NCI-H1417 (cell line): ENCODE measurements around the gene CACNB2.

Source experiments
- DNase-seq, 3 experiments: peaks; one replicate each; lab custom pipeline; 2025; lab: John Stamatoyannopoulos, UW

Gene CACNB2

GRCh38 chr10:18140149-18140956 is at the start of gene CACNB2:
CACNB2 (plus strand) TSS chr10:18140424.
- DNase-seq: no peak

DNA sequence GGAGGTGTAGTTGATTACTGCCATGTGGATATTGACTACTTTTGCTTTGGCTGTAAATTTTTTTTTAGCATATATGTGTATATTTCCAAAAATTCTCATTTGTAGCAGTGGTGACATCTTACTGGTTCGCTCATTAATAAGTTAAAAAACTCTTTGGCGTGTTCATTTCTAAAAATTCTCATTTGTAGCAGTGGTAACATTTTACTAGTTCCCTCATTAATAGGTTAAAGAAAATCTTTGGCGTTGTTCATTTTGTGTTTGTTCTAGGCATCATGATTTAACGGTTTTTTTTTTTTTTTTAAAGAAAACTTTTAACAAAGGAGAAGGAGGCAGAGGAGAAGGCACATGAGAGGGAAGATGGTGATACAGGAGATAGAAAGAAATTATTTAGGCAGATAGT is 45.9 kb upstream of the CACNB2 start:
- no peak for DNase-seq

DNA sequence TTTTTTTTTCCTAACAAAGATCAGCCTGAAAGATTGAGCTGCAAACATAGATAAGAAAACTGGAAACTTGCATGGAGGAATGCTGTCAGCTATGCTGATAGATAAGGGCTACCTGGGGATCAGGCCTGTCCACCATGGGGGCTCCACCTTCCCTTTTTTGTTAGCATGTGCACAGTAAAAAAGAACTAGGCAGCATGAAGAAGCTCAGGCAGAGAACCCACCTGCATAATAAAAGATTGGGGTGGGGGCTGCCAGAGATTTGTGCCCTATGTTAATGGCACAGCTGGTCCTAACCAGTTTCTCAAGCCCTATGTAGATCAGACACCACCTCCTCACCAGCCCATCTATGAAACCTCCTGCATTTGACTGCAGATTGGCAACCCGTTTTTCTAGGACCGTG is 45.4 kb upstream of the CACNB2 start:
- no peak for DNase-seq

GRCh38 chr10:18097524-18097923 is 42.7 kb upstream of the CACNB2 start:
- DNase-seq: no peak

GRCh38 chr10:18098201-18098600 is 42.0 kb upstream of the CACNB2 start:
- DNase-seq: no peak

DNA sequence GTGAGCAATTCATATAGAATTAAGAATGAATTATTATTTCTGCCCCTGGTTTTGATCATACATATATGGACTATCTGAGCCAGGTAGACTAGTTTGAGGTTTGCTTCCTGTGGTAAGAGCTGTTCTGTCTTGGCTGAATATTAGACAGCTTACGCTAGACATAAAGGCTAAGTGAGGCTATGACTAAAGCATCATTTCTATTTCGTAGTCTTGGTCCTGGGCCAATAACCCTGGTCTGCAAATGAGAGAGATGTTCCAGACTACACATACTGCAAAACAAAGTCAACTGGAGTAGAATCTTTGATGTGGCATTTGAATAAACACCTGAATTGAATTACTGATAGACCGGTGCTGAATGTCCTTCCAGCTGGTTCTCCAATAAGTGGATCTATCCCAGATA is 40.8 kb upstream of the CACNB2 start:
- no peak for DNase-seq

GRCh38 chr10:18100669-18101068 is 39.6 kb upstream of the CACNB2 start:
- no peak for DNase-seq

DNA sequence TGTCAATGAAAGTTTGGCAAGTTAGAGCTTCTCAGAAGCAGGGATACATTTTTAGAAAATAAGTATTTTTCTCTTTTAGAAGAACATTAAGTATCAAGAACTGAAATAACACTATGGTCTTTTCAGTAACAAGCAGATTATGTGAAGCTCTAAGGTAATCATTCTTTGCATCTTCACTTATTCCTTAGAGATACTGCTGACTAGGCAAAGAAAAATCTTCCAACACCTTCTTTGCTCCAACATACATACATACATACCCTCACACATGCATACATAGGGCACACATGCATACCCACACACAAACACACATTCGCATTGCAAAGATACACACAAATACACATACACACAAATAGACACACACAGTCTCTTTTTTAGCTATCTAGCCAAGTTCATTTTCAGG is 37.8 kb upstream of the CACNB2 start:
- no peak for DNase-seq

DNA sequence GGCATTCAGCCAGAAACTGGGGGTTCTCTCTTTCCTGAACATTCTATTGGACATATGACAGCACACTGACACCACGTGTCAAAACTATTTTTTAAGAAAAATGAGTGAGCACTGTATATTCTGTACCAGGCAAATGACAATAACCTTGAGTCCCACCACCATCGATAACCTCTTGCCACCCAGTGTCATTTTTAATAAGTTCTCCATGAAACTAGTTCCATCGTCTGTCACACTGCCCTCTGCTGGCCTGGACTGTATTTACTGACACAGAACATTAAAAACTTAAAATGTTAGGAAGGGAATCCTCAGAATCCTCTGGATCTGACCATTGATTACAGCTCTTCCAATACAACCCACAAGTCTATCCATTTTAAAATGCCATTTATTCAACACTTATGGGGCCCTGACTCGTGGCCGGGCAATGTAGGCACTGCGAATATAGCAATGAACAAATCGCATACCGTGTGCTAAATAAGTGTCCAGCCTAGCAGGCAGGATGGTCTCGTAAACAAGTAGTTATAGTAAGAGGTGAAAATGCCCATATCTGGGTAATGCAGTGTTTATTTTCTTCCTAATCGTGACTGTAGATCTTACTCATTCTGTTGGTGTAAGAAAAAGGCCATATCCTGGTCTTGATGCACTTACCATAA is 35.9 kb upstream of the CACNB2 start:
- DNase-seq: peak; percentile 0 to 21 (median 0)

DNA sequence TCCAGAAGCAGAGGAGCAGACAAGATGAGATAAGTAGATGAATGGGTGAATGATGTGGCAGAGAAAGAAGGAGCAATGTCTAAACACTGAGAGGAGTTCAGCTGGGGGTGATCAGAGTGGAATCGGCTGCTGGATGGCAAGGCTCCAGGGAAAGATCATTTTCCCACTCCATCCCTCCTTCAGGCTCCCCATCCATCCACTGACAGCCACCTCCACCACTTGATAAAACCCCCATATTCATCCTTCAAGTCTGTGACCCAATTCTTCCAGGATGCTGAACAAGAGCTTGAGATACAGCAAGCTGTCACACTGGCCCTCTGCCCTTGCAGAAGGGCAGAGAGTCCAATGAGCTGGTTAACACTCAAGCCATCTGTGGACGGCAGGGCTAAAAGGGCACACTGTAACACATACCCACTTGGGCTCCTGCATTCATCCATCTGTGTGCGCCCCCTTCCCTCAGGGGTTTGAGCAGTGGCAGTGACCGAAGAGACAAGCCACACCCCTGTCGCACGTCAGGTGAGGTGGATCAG is 30.8 kb upstream of the CACNB2 start:
- DNase-seq: no peak

- DNase-seq: no peak
These were observed 26.3 kb upstream of the CACNB2 start for GRCh38 chr10:18113881-18114280.

- no peak for DNase-seq
These were observed 22.9 kb upstream of the CACNB2 start for GRCh38 chr10:18117276-18117675.

DNA sequence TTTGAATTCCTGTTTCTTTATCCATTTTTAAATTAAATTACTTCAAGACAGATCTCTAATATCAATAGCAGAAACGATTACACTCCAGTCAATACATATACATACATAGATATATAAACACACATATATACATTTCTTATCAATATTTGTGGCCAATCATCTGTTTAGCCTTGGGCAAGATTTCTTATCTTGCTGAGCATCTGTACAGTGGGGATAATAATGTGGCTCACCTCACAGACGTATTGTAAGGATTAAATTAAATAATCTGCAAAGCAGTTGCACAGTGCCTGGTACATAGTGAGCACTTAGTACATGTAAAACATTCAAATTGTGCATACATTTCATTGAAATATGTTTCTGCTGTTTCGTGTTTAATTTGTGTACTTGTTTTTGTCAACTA is 17.5 kb upstream of the CACNB2 start:
- no peak for DNase-seq

- no peak for DNase-seq
These were observed 7.2 kb upstream of the CACNB2 start for GRCh38 chr10:18133046-18133445.

GRCh38 chr10:18134509-18134908 is 5.7 kb upstream of the CACNB2 start:
- no peak for DNase-seq

DNA sequence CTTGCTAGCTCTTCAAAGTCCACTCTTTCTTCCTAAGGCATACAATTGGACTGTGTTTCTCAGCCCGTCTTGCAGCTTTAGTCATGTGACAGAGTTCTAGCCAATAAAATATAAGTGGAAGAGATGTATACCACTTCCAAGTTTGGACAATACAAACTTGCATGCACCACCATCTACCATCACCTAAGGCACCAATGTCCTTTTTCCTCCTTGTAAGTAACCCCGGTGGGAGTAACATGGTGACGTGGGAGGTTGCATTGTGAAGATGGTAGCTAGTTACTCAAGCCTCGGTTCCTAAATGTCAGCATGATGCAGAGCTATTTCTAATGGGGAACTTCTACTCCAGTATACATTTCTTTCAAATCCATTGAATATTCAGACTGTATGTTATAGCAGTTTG is 5.3 kb upstream of the CACNB2 start:
- DNase-seq: no peak

DNA sequence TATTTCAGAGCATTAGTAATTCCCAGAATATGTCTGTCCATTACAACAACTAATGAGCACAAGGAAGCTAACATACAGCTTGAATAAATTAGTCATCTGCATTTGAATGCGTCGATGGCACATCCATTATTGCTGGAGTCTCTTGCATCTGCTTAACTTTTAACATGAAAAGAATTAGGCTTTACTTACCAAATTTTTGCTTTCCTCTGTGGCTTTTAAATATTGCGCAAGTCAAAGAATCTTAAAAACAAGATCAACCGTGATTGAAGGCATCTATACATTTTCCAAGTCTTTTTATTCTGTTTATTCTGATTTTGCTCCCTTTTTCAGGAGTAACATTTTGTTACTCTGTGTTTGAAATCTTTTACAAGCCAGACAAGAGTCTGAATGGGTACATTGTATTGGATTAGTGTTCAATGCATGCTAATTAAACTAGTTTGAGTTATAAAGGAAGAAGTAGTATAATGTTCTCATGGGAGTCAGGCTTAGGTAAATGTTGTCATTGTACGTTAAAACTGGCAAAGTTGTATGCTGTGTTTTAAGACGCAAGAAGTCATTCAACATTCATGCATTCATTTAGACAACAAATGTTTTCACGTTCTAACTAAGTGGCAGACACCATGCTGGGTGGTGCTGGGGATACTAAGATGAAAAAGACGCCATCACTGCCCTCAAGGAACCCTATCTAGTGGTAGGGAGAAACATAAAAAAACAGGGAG is 4.0 kb upstream of the CACNB2 start:
- no peak for DNase-seq

DNA sequence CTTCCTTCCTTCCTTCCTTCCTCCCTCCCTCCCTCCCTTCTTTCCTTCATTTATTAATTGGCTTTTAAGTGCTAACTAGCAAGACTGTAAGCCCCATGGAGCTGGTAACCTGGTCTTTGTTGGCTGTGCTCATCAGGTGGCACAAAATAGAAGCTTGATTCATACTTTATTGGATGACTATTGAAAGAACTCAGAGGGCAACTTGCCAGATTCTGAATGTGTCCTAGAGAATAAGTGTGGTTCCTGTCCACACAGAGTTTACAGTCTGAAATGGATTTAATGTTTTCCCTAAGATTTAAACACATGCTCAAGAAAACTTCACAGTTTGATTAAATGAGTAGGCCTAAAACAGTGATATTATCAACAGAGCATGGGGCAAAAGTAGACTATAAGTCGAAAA is 3.1 kb upstream of the CACNB2 start:
- no peak for DNase-seq

DNA sequence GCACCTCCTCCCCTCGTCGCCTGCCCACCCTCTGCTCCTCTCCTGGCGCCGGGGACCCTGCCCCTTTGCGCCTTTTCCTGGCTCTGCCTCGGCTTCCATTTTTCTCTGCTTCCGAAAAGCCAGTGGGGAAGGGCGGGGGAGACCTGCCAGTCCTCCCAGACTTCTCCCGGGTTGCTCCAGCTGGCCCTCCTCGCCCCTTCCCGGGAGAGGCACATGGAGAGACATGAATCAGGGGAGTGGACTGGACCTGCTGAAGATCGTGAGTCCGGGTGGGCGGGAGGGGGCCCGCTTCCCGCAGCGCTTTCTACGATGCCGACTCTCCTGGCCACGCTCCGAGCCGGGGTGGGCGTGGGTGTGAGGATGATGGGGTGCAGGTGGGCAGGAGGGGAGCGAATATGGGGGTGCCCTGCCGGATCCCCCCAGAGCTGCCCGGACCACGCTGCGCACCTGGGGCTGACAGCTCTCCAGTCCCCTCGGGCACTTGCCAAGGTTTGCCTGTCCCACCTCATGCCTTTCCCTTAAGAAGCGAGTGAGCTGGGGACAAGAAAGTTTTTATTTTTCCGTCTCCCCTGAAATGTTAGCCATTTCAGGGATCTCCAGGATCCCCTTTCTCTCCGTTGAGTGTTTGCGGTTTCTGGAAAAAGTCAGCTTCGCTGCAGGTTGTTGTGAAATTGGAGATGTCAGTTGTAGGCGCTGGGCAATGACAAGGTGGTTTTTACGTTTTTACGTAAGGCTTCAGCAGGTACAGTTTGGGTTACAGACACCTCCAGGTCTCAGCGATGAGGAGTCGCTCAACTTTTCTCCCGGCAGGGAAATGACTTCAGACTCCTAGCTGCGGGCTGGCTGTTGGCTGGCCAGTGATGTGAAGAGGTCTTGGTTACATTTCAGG is 977 bp downstream of the CACNB2 start:
- DNase-seq: no peak

DNA sequence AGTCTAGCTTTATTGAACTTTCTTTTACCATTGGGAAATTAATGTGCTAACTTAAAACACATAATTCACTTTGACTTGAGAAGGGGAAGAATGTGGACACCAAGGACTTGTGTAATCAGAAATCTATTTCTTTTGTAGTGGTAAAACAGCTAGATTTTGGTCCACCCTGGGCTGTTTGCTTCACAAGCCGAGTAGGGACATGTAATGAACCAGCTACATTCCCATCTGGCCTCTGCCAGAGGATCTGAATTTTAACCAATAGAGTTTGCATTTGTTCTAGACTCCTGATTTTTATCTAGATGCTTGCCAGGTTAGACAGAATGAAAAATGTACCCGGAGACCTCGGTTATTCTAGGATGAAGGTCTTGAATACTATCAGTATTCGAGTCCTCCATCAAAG is 1.9 kb downstream of the CACNB2 start:
- DNase-seq: no peak

- DNase-seq: no peak
These were observed 4.2 kb downstream of the CACNB2 start for GRCh38 chr10:18144396-18144795.

- DNase-seq: no peak
These were observed 4.7 kb downstream of the CACNB2 start for GRCh38 chr10:18144928-18145327.
